Activated T-cell treated with anti-CD3 and anti-CD28 coated beads for 48 hours (primary cell): ENCODE data around the gene CCDC18.

Source experiments
- DNase-seq: peaks from one replicate; pipeline ENCODE4 v3.0.0-alpha.2; 2020; ENCODE audit warnings: low read depth

Gene CCDC18

DNA sequence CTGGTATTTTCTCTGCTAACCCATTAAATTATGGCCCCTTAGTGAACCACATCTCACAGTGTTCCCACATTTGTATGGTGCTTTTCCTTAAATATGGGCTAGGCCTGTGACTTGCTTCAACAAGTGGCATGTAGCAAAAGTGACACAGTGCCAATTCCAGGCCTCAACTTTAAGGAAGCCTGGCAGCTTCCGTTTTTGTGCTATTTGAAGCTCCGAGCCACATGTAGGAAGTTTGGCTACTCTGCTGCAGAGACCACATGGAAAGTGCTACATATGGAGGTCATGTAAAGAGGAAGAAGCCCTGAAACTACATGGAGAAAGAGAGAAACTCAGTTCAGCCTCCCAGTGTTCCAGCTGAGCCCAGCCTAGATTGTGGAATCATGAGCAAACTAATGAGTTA is 136.7 kb downstream of the CCDC18 start:
- DNase-seq: no peak

DNA sequence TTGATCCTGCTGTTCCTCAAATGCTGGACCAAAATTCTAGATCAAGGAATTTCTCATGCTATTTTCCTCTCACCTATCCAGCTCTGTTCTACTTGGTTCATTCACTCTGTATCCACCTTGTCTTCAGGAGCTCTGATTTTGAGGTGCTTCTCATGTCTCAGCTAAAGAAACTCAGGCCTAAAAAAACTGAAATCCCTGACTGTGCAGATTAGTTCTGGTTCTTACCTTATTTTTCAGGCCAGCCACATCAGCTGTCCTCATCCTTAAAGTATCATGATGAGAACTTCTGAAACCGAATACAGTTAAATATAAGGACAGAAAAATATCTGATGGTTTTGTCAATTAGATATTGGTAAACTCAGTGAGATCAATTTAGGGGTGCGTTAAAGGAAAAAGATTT is 137.4 kb downstream of the CCDC18 start:
- DNase-seq: no peak

DNA sequence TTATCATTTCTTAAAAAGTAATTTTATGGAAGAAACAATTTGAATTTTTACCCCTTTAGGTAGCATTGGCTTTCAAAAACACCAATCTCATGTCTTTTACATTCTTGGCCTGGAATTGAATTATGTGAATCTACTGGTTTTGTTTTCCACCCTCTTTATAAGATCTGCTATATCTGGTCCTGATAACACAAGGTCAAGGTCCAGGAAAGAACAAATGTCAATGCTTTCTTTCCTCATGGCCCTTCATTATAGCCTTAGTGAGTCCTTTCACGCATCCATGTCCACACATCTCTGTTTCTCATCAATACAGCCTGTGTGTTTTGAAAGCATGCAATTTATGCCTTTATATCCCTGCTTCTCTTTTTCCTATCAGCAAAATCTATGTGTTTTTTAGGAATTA is 141.2 kb downstream of the CCDC18 start:
- no peak for DNase-seq

DNA sequence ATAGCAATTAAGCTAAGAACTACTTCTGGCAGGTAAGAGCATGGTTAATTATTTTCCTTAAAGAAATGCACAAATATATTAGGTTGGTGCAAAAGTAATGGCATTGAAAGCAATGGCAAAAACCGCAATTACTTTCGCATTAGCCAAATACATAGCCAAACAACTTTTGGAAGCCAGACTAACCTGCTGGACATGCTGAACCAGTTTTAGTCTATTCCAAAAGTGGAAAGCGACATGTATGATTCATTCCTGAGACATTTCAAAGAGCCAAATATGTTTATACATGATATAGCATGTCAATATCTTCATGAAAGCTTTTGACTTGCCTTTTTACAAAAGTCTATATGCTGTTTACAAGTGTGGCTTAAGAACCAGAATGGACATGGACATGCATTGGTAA is 141.8 kb downstream of the CCDC18 start:
- DNase-seq: no peak

DNA sequence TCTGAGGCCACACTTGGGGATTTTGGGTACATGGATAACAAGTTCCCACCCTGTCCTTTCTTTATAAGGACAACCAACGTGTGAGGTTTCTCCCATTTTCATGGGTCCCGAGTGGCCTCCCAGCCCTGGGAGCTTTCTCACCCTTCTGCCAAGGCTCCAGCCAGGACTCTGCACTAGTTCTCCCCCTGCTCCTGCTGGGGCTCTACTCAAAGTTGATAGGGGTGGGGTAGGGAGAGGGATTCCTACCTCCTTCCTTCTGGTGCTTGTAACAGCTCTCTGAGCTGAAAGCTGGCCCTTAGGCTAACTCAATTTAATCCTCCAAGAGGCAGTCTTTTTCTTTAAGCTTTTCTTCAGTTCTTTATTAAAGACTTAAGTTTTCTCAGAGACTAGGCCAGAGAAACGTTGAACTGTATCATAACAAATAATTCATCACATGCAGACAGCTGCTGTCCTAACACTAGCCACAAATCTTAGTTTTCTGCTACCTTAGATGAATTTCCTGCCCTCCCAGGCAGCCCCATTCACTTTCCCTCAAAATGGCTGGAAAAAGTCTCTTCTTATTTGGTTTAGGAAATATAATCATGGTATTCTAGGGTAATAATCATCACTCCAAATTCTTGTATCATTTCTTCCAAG is 142.8 kb downstream of the CCDC18 start:
- no peak for DNase-seq

DNA sequence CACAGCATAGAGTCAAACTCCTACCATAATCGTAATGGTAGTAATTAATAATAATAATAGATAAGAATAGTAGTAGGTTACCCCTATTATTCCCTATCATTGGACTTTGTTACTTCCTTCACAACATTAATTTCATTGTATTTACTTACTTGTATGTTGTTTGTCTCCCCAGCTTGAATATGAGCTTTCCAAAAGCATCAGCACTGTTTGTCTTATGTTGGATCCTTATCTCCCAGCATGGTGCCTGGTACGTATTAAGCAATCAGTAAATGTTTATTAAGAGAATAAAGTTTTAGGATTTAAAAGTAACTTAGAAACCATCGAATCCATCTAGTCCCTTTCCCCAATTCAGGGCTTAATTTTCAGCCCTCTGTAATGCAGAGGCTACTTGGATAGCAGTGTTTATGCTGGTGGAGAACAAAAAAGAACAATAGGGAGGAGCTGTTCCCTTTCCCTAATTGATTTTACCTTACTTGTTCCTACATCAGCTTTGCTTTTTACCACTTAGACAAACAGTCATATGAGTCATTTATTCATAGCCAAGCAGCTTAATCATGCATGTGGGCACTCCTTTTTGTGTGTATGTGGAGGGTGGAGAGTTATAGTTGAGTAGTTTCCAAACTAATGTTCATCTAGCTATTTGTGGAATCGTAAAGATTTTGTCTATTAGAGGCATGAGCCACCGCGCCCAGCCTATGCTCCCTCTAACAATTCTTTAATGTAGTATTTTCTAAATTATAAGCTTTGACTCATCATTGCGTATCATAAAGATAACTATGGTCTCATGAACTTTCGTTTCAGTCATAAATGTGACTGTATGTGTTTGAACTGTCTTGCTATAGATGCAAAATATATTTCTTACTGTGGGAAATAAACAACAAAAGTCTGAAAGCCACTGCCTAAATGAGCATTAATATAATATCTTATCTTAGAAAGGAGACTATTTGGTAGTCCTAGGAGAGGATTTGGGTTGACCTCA is 144.3 kb downstream of the CCDC18 start:
- DNase-seq: no peak
